ENCODE measurements around the gene ALAS1. TPM values are rescaled to one million over a fixed set of nuclear protein-coding genes. Genes with fewer than 3 reads are reported as not detected.

ALAS1 gene
- total and polyA plus RNA-seq, 2 donors (not counting 3 experiments of a cell fraction or from before 2014, with no cell fraction given): 45.1 to 72.1 TPM

GRCh38 chr3:52210037-52210436 lies 12.1 kb downstream of the ALAS1 start:
- intact Hi-C loops (cut with micrococcal nuclease): no loop called here
- H3K4me1 ChIP-seq (ENCODE audit: control insufficient read depth, extremely low read depth, insufficient read depth, low read length): no peaks in the 10 kb centered on the region
- no peaks in the 10 kb centered on the region for H4K20me1 ChIP-seq (replicated peaks; ENCODE audit: control insufficient read depth, extremely low read depth, insufficient read depth, low read length)
- ChIA-PET CTCF (interaction anchor here (1.5 kb wide), 1 partner anchor 9 kb away, joined by 4 read pairs; no protein-coding TSS in a partner anchor), POLR2A (no interaction called here)
- H3K36me3 ChIP-seq (ENCODE audit: control insufficient read depth in 2 of 2, extremely low read depth in 1 of 2, insufficient read depth in 2 of 2, low read length in 2 of 2): peaks cover 40 to 59% of the 10 kb centered on the region in 2 experiments
- dilution Hi-C loops (cut with MboI; ENCODE audit: extremely low pct_ligation_motif_present, low sequenced_read_pairs): no loop called here
- no peaks in the 10 kb centered on the region for H3K9me1 ChIP-seq (replicated peaks; ENCODE audit: control insufficient read depth, extremely low read depth, insufficient read depth, low read length)
- no peaks in the 10 kb centered on the region for H3K9me3 ChIP-seq (replicated peaks; ENCODE audit: control insufficient read depth, insufficient read depth, low read length)
- H3K4me3 ChIP-seq (replicated peaks in 1 of 3; ENCODE audit: insufficient read depth in 1 of 3, low read depth in 1 of 3, low read length in 3 of 3): no peak overlapping the region
- no TSS peak for BruUV-seq (replicated peaks)
- no peak overlapping the region for H2AFZ ChIP-seq (ENCODE audit: low read depth, low read length)
- no peaks in the 10 kb centered on the region for H3K79me2 ChIP-seq (ENCODE audit: control insufficient read depth, insufficient read depth, low read length)
- H3K4me2 ChIP-seq (ENCODE audit: insufficient read depth, low read length): no peak overlapping the region
- no peak overlapping the region for H3K27ac ChIP-seq (ENCODE audit: insufficient read depth, low read depth, low read length)
- H3K27me3 ChIP-seq (ENCODE audit: control insufficient read depth in 2 of 2, insufficient read depth in 2 of 2, low read length in 2 of 2): no peaks in the 10 kb centered on the region
- no peak overlapping the region for H3K9ac ChIP-seq (replicated peaks; ENCODE audit: extremely low read depth, insufficient read depth, low read length)
- DNase-seq (ENCODE audit: low read depth, low spot score): no peak
- no peak for FAIRE-seq
- TF ChIP-seq JUN (IDR thresholded peaks at IDR 0.05; ENCODE audit: borderline replicate concordance, insufficient read depth, insufficient read length, low read depth) (no peak), EZH2 (IDR thresholded peaks at IDR 0.05; ENCODE audit: borderline replicate concordance, low read depth, low read length, severe bottlenecking) (no peak), MYC (IDR thresholded peaks at IDR 0.05; ENCODE audit: low read depth, low read length) (no peak), POLR2AphosphoS5 (IDR thresholded peaks at IDR 0.05; ENCODE audit: insufficient read depth, low read depth, low read length) (no peak), FOS (IDR thresholded peaks at IDR 0.05; ENCODE audit: borderline replicate concordance, insufficient read depth, low read length) (no peak), GATA2 (IDR thresholded peaks at IDR 0.05; ENCODE audit: insufficient read depth, insufficient read length, low read depth, low read length) (no peak), MAX (IDR thresholded peaks at IDR 0.05; ENCODE audit: insufficient read depth, insufficient read length) (no peak), CTCF (IDR thresholded peaks at IDR 0.05; ENCODE audit: extremely low read depth in 1 of 2, insufficient read depth in 1 of 2, low read depth in 1 of 2, low read length in 2 of 2) (no peak)
